ENCODE results near the gene MPP7.

Gene MPP7

DNA sequence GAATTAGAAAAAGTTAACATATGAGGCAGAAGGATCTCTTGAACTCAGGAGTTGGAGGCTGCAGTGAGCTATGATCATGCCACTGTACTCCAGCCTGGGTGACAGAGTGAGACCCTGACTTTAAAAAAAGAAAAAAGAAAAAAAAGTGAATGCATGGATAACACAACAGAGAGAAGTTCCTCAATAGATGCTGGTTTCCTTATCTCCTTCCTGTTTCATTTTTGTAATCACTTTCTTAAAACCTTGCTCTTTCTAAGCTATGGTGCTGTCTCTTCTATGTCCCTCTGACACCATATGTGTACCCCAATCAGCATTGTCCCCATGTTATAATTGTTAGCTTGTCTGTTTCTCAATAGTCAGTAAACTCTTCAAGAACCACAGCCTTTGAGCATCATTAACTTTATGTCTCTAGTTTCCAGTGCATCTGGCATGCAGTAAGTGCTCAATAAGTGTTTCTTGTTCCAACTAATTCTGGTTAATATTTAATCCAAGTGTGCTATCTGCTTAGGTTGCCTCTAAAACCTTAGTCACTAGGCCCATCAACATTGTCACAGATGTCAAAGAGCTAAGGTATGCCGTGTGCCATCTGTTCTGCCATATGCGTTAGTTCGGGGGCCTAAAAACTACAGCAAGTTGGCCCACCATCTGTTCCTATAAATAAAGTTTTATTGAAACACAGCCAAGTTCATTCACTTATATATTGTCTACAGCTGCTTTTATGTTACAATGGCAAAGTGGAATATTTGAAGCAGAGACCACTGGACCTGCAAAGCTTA lies 36.2 kb downstream of the MPP7 start:
- DNase-seq = no peak

GRCh38 chr10:28263136-28263857 lies 39.6 kb downstream of the MPP7 start:
- DNase-seq = no peak

DNA sequence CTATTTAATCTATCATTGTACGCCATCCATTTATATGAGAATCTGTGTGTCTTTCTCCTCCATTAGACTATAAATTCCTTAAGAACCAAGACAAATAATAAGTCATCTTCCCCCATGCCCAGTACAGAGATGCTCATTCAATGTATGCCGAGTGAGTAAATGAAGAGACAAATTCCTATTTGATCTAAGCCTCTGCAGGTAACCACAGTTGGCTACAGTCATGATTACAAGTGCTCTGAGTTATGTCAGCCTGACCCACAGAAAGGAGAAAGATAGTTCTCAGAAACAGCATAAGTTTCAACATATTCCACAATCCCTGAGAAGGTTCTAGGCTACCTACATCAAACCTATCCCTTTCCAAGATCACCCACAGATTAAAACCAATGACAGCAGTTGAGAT lies 46.1 kb downstream of the MPP7 start:
- DNase-seq = no peak

DNA sequence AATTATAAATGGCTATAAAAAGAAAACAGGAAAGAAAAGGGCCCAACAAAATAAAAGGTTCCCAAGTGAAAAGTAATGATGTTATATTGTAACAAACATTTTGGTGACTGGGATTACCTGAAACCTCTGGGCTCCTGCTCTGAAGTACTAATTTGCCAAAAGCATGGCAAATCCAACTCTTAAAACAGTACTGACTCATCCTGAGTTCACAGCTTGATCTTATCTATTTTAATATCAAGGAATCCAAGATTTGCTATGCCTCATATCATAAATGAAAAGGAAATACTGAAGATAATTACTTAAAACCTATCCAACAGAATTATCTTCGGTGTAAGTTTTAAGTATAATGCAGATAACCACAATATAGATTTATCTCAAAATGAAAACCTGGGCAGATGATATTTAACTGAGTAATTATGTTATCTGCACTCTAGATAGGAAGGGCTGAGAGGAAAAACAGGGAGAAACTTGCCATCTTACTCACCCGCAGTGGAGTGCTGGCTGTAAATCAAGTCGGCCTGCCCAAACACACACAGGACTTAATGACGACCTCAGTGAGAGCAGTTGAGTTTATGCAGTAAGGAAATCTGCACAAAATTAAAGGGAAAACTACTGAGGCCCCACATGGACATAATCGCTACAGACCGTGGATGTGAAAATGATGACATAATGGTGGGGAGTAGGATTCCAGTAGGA lies 48.4 kb downstream of the MPP7 start:
- no peak for DNase-seq

DNA sequence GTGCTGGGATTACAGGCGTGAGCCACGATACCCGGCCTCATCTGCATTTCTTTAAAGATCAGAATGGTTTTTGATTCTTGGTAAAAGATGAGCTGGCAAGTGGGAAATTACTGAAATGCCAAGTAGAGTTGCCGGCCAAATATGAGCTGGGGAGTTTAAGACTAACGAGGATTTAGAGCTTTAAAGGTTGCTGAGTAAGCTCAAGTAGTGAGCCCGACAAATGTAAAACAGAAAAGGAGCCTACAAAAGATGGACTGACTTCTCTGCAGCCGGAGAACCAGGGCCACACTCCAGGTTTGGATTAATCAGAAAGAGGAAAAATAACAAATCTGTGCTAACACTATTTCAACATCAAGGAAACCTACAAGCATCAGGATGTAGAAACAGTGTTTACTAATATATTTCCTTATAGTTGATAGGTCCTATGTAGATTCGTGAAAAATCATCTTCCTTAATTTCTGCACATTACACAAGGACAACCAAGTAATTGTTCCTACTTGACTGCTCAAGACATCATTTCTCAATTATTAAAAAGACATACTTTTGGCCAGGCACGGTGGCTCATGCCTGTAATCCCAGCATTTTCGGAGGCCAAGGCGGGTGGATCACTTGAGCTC lies 49.6 kb downstream of the MPP7 start:
- no peak for DNase-seq

Data from T-helper 1 cell (primary cell).